H1 (cell line): ENCODE results near the gene TMEM17. TPM values are rescaled to one million over a fixed set of nuclear protein-coding genes. Genes with fewer than 3 reads are reported as not detected.

Source experiments
- CTCF ChIA-PET: fragments of 300-600 bp; sonication (Branson Sonifier 250); formaldehyde crosslinking; loops from one replicate; lab custom pipeline; 2021; ENCODE audit not compliant: partially characterized antibody; lab: Charles Lee
- POLR2A ChIA-PET: fragments of 300-600 bp; sonication (Branson Sonifier 250); formaldehyde crosslinking; loops from one replicate; lab custom pipeline; 2021; ENCODE audit warnings: inconsistent platforms; ENCODE audit not compliant: partially characterized antibody; lab: Charles Lee
- DNase-seq, 2 experiments: peaks; one replicate each; pipeline versions ENCODE4 v3.0.0 to v3.0.0-alpha.2; 2010 to 2022; ENCODE audit warnings: low spot score in 2 of 2, low read depth in 1 of 2, mixed read lengths in 1 of 2
- FAIRE-seq: peaks from 2 replicates; lab custom pipeline; 2011; peaks lifted over from hg19 to GRCh38; lab: Jason Lieb, UNC
- H2AFZ ChIP-seq: 2 replicates; pipeline ENCODE4 v1.8.1; 2012; ENCODE audit warnings: low read length, inconsistent platforms
- H2AK5ac ChIP-seq: 2 replicates; pipeline ENCODE4 v1.6.1; 2013; ENCODE audit warnings: low read depth, low read length
- H2BK120ac ChIP-seq: replicated peaks from 2 replicates; pipeline ENCODE3; 2013; ENCODE audit warnings: low read depth, low read length, inconsistent platforms
- H2BK12ac ChIP-seq: 2 replicates; pipeline ENCODE4 v1.6.1; 2013; ENCODE audit warnings: low read depth, low read length
- H2BK15ac ChIP-seq: 2 replicates; pipeline ENCODE4 v1.6.1; 2013; ENCODE audit warnings: low read length
- H2BK20ac ChIP-seq: 2 replicates; pipeline ENCODE4 v1.6.1; 2013; ENCODE audit warnings: low read length
- H2BK5ac ChIP-seq: 2 replicates; pipeline ENCODE4 v1.6.1; 2013; ENCODE audit warnings: low read depth, low read length
- H3K14ac ChIP-seq: 2 replicates; pipeline ENCODE4 v1.6.1; 2013; ENCODE audit warnings: inconsistent platforms; ENCODE audit not compliant: insufficient read length
- H3K18ac ChIP-seq: 2 replicates; pipeline ENCODE4 v1.6.1; 2013; ENCODE audit warnings: low read length; ENCODE audit errors: extremely low read depth
- H3K23ac ChIP-seq: 2 replicates; pipeline ENCODE4 v1.6.1; 2013; ENCODE audit warnings: inconsistent platforms; ENCODE audit not compliant: insufficient read length
- H3K23me2 ChIP-seq: 2 replicates; pipeline ENCODE4 v1.6.1; 2013; ENCODE audit warnings: low read depth, low read length
- H3K27ac ChIP-seq: 2 replicates; pipeline ENCODE4 v1.6.1; 2011; ENCODE audit warnings: low read depth, low read length, inconsistent platforms
- H3K27me3 ChIP-seq, 4 experiments: replicated peaks in 1 of 4; 1 replicate in 1 of 4; 2 replicates in 3 of 4; pipeline versions ENCODE4 v1.6.1 to v1.8.1; 2011 to 2013; ENCODE audit warnings: low read length in 3 of 4, mild to moderate bottlenecking in 3 of 4, inconsistent platforms in 2 of 4, mixed read lengths in 2 of 4, moderate library complexity in 1 of 4; ENCODE audit not compliant: control insufficient read depth in 3 of 4, insufficient read depth in 3 of 4; ENCODE audit errors: extremely low read depth in 1 of 4
- H3K36me3 ChIP-seq, 4 experiments: 2 replicates each; pipeline versions ENCODE4 v1.6.1 to v1.8.1; 2011 to 2013; ENCODE audit warnings: mild to moderate bottlenecking in 4 of 4, low read length in 3 of 4, moderate library complexity in 2 of 4, control low read depth in 1 of 4, inconsistent platforms in 1 of 4; ENCODE audit not compliant: insufficient read depth in 4 of 4, control insufficient read depth in 2 of 4
- H3K4ac ChIP-seq: replicated peaks from 2 replicates; pipeline ENCODE3; 2013; ENCODE audit warnings: low read length, low read depth, mixed read lengths, inconsistent platforms; ENCODE audit not compliant: insufficient read length
- H3K4me1 ChIP-seq, 4 experiments: replicated peaks in 1 of 4; 1 replicate in 1 of 4; 2 replicates in 3 of 4; pipeline versions ENCODE4 v1.6.1 to v1.8.1; 2011 to 2013; ENCODE audit warnings: low read length in 3 of 4, inconsistent platforms in 2 of 4, mixed read lengths in 1 of 4; ENCODE audit not compliant: insufficient read depth in 4 of 4, control insufficient read depth in 3 of 4
- H3K4me2 ChIP-seq, 2 experiments: 2 replicates each; pipeline versions ENCODE4 v1.6.1 to v1.8.1; 2011 to 2013; ENCODE audit warnings: low read depth in 2 of 2, low read length in 2 of 2, control low read depth in 1 of 2, inconsistent platforms in 1 of 2, mild to moderate bottlenecking in 1 of 2; ENCODE audit not compliant: insufficient read depth in 1 of 2
- H3K4me3 ChIP-seq, 4 experiments: fragments of 200-600, 300-600 bp in 1 of 4; sonication (generic), shearing (Covaris generic), sonication (Bioruptor Twin) in 1 of 4; 2 replicates each; pipeline versions ENCODE4 v1.5.1 to v1.8.1; 2011 to 2016; ENCODE audit warnings: low read length in 4 of 4, low read depth in 3 of 4, control low read depth in 2 of 4, inconsistent platforms in 2 of 4, mild to moderate bottlenecking in 2 of 4, mixed read lengths in 1 of 4, moderate library complexity in 1 of 4; ENCODE audit not compliant: insufficient read depth in 2 of 4; ENCODE audit errors: extremely low read depth in 1 of 4
- H3K56ac ChIP-seq: replicated peaks from 2 replicates; pipeline ENCODE3; 2013; ENCODE audit warnings: low read depth, mild to moderate bottlenecking, mixed read lengths, low read length, inconsistent platforms; ENCODE audit not compliant: insufficient read length
- H3K79me1 ChIP-seq: 2 replicates; pipeline ENCODE4 v1.6.1; 2013; ENCODE audit warnings: low read depth, low read length, control low read depth
- H3K79me2 ChIP-seq, 2 experiments: 2 replicates each; pipeline versions ENCODE4 v1.6.1 to v1.8.1; 2012 to 2013; ENCODE audit warnings: low read length in 2 of 2, mild to moderate bottlenecking in 2 of 2, inconsistent platforms in 1 of 2; ENCODE audit not compliant: insufficient read depth in 2 of 2, control insufficient read depth in 1 of 2
- H3K9ac ChIP-seq, 4 experiments: replicated peaks in 1 of 4; 1 replicate in 1 of 4; 2 replicates in 3 of 4; pipeline versions ENCODE4 v1.6.1 to v1.8.1; 2011 to 2013; ENCODE audit warnings: low read depth in 3 of 4, low read length in 3 of 4, control low read depth in 2 of 4, mild to moderate bottlenecking in 2 of 4, moderate library complexity in 2 of 4, inconsistent platforms in 1 of 4; ENCODE audit errors: extremely low read depth in 1 of 4
- H3K9me3 ChIP-seq, 2 experiments: 2 replicates each; pipeline versions ENCODE4 v1.6.1 to v1.8.1; 2012 to 2013; ENCODE audit warnings: mild to moderate bottlenecking in 2 of 2, moderate library complexity in 2 of 2, control low read depth in 1 of 2, inconsistent platforms in 1 of 2, low read depth in 1 of 2, low read length in 1 of 2, mixed read lengths in 1 of 2; ENCODE audit not compliant: insufficient read depth in 2 of 2
- H4K20me1 ChIP-seq, 2 experiments: replicated peaks in 1 of 2; 2 replicates each; pipeline versions ENCODE3 to v1.8.1; 2011 to 2013; ENCODE audit warnings: inconsistent platforms in 2 of 2, low read length in 2 of 2, mild to moderate bottlenecking in 1 of 2; ENCODE audit not compliant: insufficient read depth in 2 of 2, control insufficient read depth in 1 of 2
- H4K5ac ChIP-seq: 2 replicates; pipeline ENCODE4 v1.6.1; 2013; ENCODE audit warnings: low read length, low read depth, mixed read lengths, inconsistent platforms; ENCODE audit not compliant: insufficient read length
- H4K8ac ChIP-seq: 2 replicates; pipeline ENCODE4 v1.8.0; 2013; ENCODE audit warnings: mild to moderate bottlenecking, moderate library complexity, low read length, inconsistent platforms; ENCODE audit not compliant: insufficient read depth; ENCODE audit errors: extremely low read depth
- H4K91ac ChIP-seq: replicated peaks from 2 replicates; pipeline ENCODE3; 2013; ENCODE audit warnings: low read length, mixed read lengths, inconsistent platforms; ENCODE audit not compliant: insufficient read length
- CREB1 ChIP-seq: IDR thresholded peaks from 2 replicates; pipeline ENCODE4 v1.6.1; 2012; ENCODE audit warnings: inconsistent platforms
- KDM5A ChIP-seq: fragments of 200-600 bp; IDR thresholded peaks from 2 replicates; pipeline ENCODE4 v1.7.1; 2012; ENCODE audit warnings: mild to moderate bottlenecking, low read length, inconsistent platforms, mixed read lengths
- RAD21 ChIP-seq, 2 experiments: IDR thresholded peaks in 1 of 2; conservative IDR thresholded peaks in 1 of 2; 2 replicates each; pipeline ENCODE4 v1.6.1; 2011; ENCODE audit warnings: low read depth in 2 of 2, low read length in 2 of 2, improper control_type of control experiment in 1 of 2, inconsistent platforms in 1 of 2, mild to moderate bottlenecking in 1 of 2, moderate library complexity in 1 of 2
- RXRA ChIP-seq: IDR thresholded peaks from 2 replicates; pipeline ENCODE4 v1.6.1; 2011; ENCODE audit warnings: low read depth, mild to moderate bottlenecking, low read length, moderate library complexity; ENCODE audit not compliant: insufficient read depth
- SIN3A ChIP-seq, 2 experiments: IDR thresholded peaks in 1 of 2; conservative IDR thresholded peaks in 1 of 2; 2 replicates each; pipeline ENCODE4 v1.6.1; 2011 to 2012; ENCODE audit warnings: low read length in 2 of 2, improper control_type of control experiment in 1 of 2, low read depth in 1 of 2, mild to moderate bottlenecking in 1 of 2
- WGBS, 2 experiments: shearing (Covaris generic) in 1 of 2; methylation state at CpG; one replicate each; pipeline versions ENCODE4 v1.1.6 to v1.1.7; 2013 to 2015; ENCODE audit warnings: low lambda C conversion rate in 2 of 2, mixed read lengths in 2 of 2, inconsistent platforms in 1 of 2, low coverage in 1 of 2, missing lambda C conversion rate in 1 of 2; ENCODE audit not compliant: insufficient replicate concordance in 2 of 2, insufficient coverage in 1 of 2, insufficient read length in 1 of 2; ENCODE audit errors: extremely low coverage in 1 of 2, missing lambda C conversion rate in 1 of 2; 5-methylcytosine and 5-hydroxymethylcytosine counted together
- polyA plus RNA-seq, 7 experiments: library from polyadenylated mRNA; depleted of rRNA in 3 of 7; stranded (reverse) in 5 of 7; unstranded in 2 of 7; fragments of >200 nt in 5 of 7; fragments of 200-250 nt in 2 of 7; gene quantifications; 1 replicate in 5 of 7; 2 replicates in 1 of 7; 4 replicates in 1 of 7; pipeline versions ENCODE4 v1.2.1 to v1.2.3, GENCODE V29; 2011 to 2013; ENCODE audit warnings: missing spikeins in 2 of 7, mixed read lengths in 2 of 7
- total RNA-seq: library from RNA; stranded (reverse); fragmentation: NEBNext Ultra II Directional; extraction: Animal tissue kit (Norgen Biotek cat#: 25700); gene quantifications from 2 replicates; pipeline ENCODE4 v1.2.1, GENCODE V29; 2021

The TMEM17 gene
- total and polyA plus RNA-seq, 2 of the 8 experiments (the other 6 are each of a cell fraction or from before 2014, with no cell fraction given), result 0.69 to 1.2 TPM

DNA sequence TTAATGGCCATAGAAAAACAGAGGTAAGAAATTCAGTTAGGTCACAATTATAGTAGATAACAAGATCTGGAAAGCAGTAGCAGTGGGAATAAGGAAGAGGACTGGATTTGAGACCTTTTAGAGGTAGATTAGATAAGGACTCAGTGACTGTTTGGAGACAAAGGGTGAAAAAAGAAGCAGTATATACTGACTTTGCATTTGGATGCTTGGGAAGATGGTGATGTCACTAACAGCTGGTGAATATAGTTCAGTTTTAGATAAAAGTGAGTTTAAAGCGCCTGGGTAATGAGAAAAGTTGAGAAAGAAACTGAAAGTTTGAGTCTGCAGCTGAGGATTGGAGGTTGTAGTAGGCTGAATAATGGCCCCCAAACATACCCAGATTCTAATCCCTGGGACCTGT lies 32.8 kb upstream of the TMEM17 start:
- Histone ChIP-seq H3K4ac (no peak overlapping the region), H3K23ac (no peak overlapping the region), H2AK5ac (no peak overlapping the region), H3K9me3 (peaks cover 3 to 6% of the 10 kb centered on the region in 2 experiments; a peak in 3 of 4 replicates), H3K79me2 (no peaks in the 10 kb centered on the region), H4K20me1 (no peaks in the 10 kb centered on the region), H2BK20ac (no peak overlapping the region), H2BK120ac (no peak overlapping the region), H2BK15ac (no peak overlapping the region), H3K14ac (no peak overlapping the region), H3K27ac (no peak overlapping the region), H2AFZ (no peak overlapping the region), H4K8ac (no peak overlapping the region), H3K18ac (no peak overlapping the region), H2BK5ac (no peak overlapping the region), H3K56ac (no peak overlapping the region), H3K4me3 (no peak overlapping the region), H3K4me1 (peaks cover 0 to 3% (median 0%) of the 10 kb centered on the region in 4 experiments; a peak in 1 of 7 replicates), H3K27me3 (no peaks in the 10 kb centered on the region), H3K4me2 (no peak overlapping the region), H2BK12ac (no peak overlapping the region), H3K23me2 (no peaks in the 10 kb centered on the region), H3K36me3 (no peaks in the 10 kb centered on the region), H4K91ac (no peak overlapping the region), H4K5ac (no peak overlapping the region), H3K9ac (no peak overlapping the region), H3K79me1 (no peaks in the 10 kb centered on the region; the same call in 1 of the 2 replicates)
- POLR2A ChIA-PET, result interaction anchor here (0.7 to 1.2 kb wide), 3 partner anchors 9 to 260 kb away, joined by 3 read pairs; no protein-coding TSS in a partner anchor
- FAIRE-seq (no peak), DNase-seq (no peak)
- 94% methylated on average over 1 of the region's 1 CpG; no CpG with 5 or more reads in 1 of the 2 experiments for WGBS, 2 experiments
- CTCF ChIA-PET, result interaction anchor here (0.7 to 1.0 kb wide), 2 partner anchors 10 to 155 kb away, joined by 3 to 4 read pairs; no protein-coding TSS in a partner anchor
- TF ChIP-seq SIN3A (conservative IDR thresholded peaks at IDR 0.05 in 1 of 2, IDR thresholded peaks at IDR 0.05 in 1 of 2; ENCODE audit: low read depth in 1 of 2, low read length in 2 of 2), result no peak
- no peak for TF ChIP-seq RAD21 (IDR thresholded peaks at IDR 0.05 in 1 of 2, conservative IDR thresholded peaks at IDR 0.05 in 1 of 2; ENCODE audit: low read depth in 2 of 2, low read length in 2 of 2)
- TF ChIP-seq CREB1, result no peak
- TF ChIP-seq RXRA, result no peak
- TF ChIP-seq KDM5A, result no peak
